Measurements from ENCODE around the gene ARHGAP26.
"Not testable (repeated sequence)": the region's sequence is repeated elsewhere in the genome, so short reads cannot be mapped to it uniquely, and the experiment has no call there.

The ARHGAP26 gene

GRCh38 chr5:142911775-142912174 lies 141.6 kb downstream of the ARHGAP26 start:
- no peak for DNase-seq

DNA sequence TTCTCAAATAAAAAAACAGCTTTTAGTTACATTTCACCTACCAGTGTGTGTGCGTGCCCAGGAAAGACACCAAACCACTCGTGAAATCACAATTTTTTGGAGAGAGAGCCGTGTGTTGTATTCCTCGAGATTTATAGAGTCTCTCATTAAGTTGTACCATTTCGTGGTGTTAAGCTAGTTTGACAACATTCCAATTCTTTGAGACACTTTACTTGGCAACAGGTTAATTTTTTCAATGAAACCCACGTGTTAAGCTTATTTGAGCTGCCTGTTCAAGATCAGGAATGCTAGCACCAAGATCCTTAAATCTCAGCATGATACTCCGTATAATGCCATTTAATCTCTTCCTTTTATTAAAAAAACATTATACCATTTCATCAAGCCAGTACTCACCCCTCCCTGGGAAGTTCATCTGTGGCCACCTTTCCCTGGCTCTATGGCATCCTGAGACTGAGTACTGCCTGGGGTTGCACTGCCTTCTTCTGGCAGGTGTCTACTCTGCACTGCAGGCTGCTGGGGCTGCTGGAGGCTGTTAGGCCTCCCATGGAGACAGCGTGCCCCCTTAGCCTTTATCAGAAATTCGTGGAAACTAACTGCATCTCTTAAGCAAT lies 143.7 kb downstream of the ARHGAP26 start:
- no peak for DNase-seq

GRCh38 chr5:142915038-142915437 lies 144.9 kb downstream of the ARHGAP26 start:
- DNase-seq: no peak

DNA sequence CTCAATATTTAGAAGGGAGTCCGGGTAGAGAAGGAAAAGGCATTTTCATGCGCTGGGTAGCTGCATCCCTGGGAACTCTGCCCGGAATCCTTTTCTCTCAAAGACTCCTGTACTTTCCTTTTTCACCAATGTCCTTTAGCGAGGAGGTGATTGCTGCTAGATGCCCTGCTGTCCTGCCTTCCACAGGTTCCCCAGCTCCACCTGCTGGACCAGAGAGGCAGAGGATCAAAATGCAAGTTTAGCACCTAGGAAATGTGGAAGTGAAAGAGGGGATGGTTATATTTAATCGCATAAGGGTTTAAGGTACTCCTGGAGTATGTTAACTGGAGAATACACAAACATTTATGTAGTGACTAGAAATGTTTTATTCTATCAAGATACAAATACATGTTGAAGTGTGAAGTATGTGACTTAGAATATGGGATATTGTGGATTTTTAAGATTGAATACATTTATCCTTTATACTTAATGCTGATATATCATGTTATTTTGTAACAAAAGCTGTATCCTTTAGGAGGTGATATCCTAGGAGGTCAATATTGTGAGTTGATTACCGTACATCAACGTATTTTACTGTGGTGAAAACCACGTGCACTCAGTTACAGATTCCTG lies 145.7 kb downstream of the ARHGAP26 start:
- DNase-seq: peak; percentile 2 to 31

GRCh38 chr5:142918959-142919635 lies 148.9 kb downstream of the ARHGAP26 start:
- DNase-seq: no peak

GRCh38 chr5:142920849-142921612 lies 150.9 kb downstream of the ARHGAP26 start:
- no peak for DNase-seq

DNA sequence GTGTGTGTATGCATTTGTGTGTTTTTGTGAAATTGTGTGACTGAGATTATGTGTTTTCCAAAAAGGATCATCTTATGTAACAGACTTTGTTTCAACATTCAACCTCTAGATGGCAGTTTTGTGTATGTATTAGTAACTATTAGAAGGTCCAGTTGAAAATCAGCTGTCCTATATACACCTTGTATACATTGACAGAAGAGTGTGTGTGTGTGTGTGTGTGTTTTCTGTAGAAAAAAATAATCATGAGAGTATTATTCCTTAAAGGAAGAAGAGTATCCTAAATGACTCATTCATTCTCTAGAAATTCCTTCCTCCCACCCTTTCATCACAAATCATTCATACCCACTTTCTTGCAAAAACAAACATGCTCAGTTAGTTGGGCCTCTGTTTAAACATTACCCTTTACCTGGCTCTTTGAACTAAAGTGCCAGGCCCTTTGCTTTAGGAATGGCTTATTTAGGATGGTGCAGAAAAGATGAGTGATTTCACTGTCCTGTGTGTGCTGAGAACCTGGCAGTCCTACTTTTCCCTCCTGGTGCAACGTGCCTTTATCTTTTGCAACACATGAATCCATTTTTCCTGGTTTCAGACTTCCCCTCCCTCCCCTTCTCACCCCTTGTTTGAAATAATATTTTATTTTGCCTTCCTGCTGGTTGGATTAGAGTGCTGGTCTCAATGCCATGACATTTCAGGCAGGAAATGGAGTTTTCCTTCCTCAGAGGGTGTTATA lies 152.2 kb downstream of the ARHGAP26 start:
- DNase-seq: peak; percentile 4 to 35

- DNase-seq: peak in 1 of 2 experiments; percentile 0
Measured at GRCh38 chr5:142924135-142924883, 154.1 kb downstream of the ARHGAP26 start.

DNA sequence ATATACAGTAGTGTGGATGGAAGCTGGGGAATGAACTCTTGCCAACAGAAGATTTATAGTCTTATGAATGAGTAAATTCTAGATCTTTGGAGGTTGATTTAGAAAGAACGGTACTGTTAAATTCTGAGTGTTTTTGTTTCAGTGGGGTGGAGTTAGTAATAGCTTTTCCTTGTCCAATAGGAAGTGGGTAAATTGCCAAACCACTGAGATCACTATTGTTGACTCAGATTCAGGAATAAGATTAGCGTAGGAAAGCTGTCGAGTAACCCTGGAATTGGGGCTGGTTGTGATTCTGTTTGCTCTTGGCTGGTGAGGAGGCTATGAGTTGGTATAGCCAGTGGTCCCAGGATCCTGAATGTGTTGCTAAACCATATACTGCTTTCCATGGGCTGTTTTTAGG lies 155.6 kb downstream of the ARHGAP26 start:
- DNase-seq: no peak

DNA sequence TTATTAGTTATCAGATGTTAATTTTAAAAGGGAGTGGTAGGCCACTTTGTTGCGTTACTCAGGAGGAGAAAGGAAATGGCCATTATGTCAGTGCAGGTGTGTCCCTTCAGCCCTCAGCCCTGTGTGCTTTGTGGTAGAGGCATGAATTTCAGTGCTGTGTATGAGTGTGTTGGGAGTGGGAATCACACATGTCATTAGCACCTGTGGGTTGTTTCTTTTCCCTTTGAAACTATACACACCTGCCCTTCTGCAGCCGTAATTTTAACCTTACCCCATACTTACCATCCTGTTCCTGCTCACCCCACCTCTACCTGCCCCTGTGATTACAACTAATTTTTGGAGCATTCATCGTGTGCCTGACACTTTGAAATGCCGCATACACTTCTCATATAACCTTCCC lies 156.4 kb downstream of the ARHGAP26 start:
- DNase-seq: peak; percentile 44 to 72

DNA sequence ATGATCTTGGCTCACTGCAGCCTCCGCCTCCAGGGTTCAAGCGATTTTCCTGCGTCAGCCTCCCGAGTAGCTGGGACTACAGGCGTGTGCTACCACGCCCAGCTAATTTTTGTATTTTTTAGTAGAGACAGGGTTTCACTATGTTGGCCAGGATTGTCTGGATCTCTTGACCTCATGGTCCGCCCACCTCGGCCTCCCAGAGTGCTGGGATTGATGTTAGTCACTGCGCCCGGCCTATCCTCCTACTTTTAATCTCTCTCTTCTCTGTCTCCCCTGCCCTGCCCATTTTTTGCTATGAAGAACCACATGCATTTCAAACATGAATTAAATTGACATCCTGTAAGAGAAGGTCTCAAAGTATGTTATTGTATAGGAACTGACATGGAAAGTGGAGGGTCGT lies 158.8 kb downstream of the ARHGAP26 start:
- not testable (repeated sequence) for DNase-seq

- DNase-seq: no peak
Measured at GRCh38 chr5:142929587-142929986, 159.4 kb downstream of the ARHGAP26 start.

- no peak for DNase-seq
Measured at GRCh38 chr5:142930395-142931110, 160.4 kb downstream of the ARHGAP26 start.

- no peak for DNase-seq
Measured at GRCh38 chr5:142931896-142932686, 161.9 kb downstream of the ARHGAP26 start.

- no peak for DNase-seq
Measured at GRCh38 chr5:142934051-142934762, 164.0 kb downstream of the ARHGAP26 start.

- no peak for DNase-seq
Measured at GRCh38 chr5:142935014-142935413, 164.8 kb downstream of the ARHGAP26 start.

GRCh38 chr5:142937374-142937773 lies 167.2 kb downstream of the ARHGAP26 start:
- no peak for DNase-seq

- DNase-seq: no peak
Measured at GRCh38 chr5:142938266-142938880, 168.2 kb downstream of the ARHGAP26 start.

DNA sequence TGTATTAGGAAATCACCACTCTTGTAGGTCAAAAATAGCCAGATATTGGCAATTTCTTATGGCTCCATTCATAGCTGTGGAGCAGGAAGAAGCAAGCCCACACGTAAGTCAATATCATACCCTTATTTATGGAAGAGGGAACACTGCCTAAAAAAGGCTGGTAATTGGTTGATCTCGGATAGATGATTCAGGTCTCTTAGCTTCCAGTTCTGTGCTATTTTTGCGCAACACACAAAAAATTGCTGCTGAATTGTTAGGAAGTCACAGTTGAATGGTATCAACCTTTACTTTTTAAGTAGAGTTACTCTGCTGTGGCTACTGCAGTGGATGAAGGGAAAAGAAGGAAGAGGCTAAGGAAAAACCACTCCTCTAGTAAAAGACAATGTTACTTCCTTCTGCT lies 168.8 kb downstream of the ARHGAP26 start:
- no peak for DNase-seq
